HepG2 (cell line): ENCODE results near the gene C1R. TPM values are rescaled to one million over a fixed set of nuclear protein-coding genes. Genes with fewer than 3 reads are reported as not detected.

Source experiments
- CAMTA2 ChIP-seq: sonication (generic); formaldehyde crosslinking; IDR thresholded peaks from 2 replicates; pipeline ENCODE4 v1.4.0; 2020; ENCODE audit warnings: mild to moderate bottlenecking, missing genetic modification reagents, borderline replicate concordance
- CCDC6 ChIP-seq: sonication (generic); formaldehyde crosslinking; IDR thresholded peaks from 2 replicates; pipeline ENCODE4 v1.8.1; 2022; ENCODE audit warnings: mild to moderate bottlenecking, missing genetic modification reagents, moderate library complexity
- EP300 ChIP-seq, 3 experiments: sonication (generic) in 1 of 3; formaldehyde crosslinking in 1 of 3; IDR thresholded peaks; 2 replicates each; pipeline versions ENCODE4 v1.5.1 to v1.6.1; 2011 to 2020; ENCODE audit warnings: low read depth in 2 of 3, low read length in 2 of 3, borderline replicate concordance in 1 of 3, improper control_type of control experiment in 1 of 3, mild to moderate bottlenecking in 1 of 3, missing genetic modification reagents in 1 of 3, moderate library complexity in 1 of 3
- FOXA3 ChIP-seq: IDR thresholded peaks from 2 replicates; pipeline ENCODE4 v1.6.1; 2016; ENCODE audit warnings: missing genetic modification reagents, missing compliant biosample characterization
- HNRNPUL1 ChIP-seq: fragments of 200-400 bp; formaldehyde crosslinking; IDR thresholded peaks from 2 replicates; pipeline ENCODE4 v1.6.1; 2017; ENCODE audit warnings: low read depth, mild to moderate bottlenecking, low read length, moderate library complexity
- HOXA9 ChIP-seq: sonication (generic); formaldehyde crosslinking; IDR thresholded peaks from 2 replicates; pipeline ENCODE4 v1.8.1; 2022; ENCODE audit warnings: missing genetic modification reagents, mild to moderate bottlenecking, moderate library complexity, borderline replicate concordance
- KDM5A ChIP-seq: fragments of 200-600 bp; sonication (generic); IDR thresholded peaks from 2 replicates; pipeline ENCODE4 v1.7.0; 2018; ENCODE audit warnings: antibody characterized with exemption, mild to moderate bottlenecking, low read length, borderline replicate concordance
- MAFF ChIP-seq: IDR thresholded peaks from 2 replicates; pipeline ENCODE4 v1.6.1; 2011; ENCODE audit warnings: low read depth, low read length, improper control_type of control experiment
- NFE2 ChIP-seq: sonication (generic); formaldehyde crosslinking; IDR thresholded peaks from 2 replicates; pipeline ENCODE4 v1.4.0; 2020; ENCODE audit warnings: missing genetic modification reagents
- NFRKB ChIP-seq: fragments of 450-650 bp; IDR thresholded peaks from 2 replicates; pipeline ENCODE4 v1.6.1; 2017
- NR2F1 ChIP-seq, 2 experiments: fragments of 450-650 bp in 1 of 2; formaldehyde crosslinking in 1 of 2; IDR thresholded peaks; 2 replicates each; pipeline versions ENCODE4 v1.5.0 to v1.6.1; 2016 to 2020; ENCODE audit warnings: mild to moderate bottlenecking in 1 of 2, missing compliant biosample characterization in 1 of 2, missing genetic modification reagents in 1 of 2, moderate library complexity in 1 of 2
- NRL ChIP-seq: sonication (generic); formaldehyde crosslinking; IDR thresholded peaks from 2 replicates; pipeline ENCODE4 v1.5.0; 2020; ENCODE audit warnings: missing genetic modification reagents, mild to moderate bottlenecking, moderate library complexity, borderline replicate concordance
- PCBP1 ChIP-seq: fragments of 200-400 bp; formaldehyde crosslinking; IDR thresholded peaks from 2 replicates; pipeline ENCODE4 v1.6.1; 2017; ENCODE audit warnings: mild to moderate bottlenecking, low read depth, low read length, borderline replicate concordance
- PHF5A ChIP-seq: IDR thresholded peaks from one replicate; pipeline ENCODE4 v1.6.1; 2018; ENCODE audit warnings: low read depth, missing genetic modification reagents; ENCODE audit not compliant: unreplicated experiment
- RCOR2 ChIP-seq: IDR thresholded peaks from 2 replicates; pipeline ENCODE4 v1.6.1; 2016; ENCODE audit warnings: missing biosample characterization, missing genetic modification reagents
- RFX1 ChIP-seq: fragments of 450-650 bp; IDR thresholded peaks from 2 replicates; pipeline ENCODE4 v1.6.1; 2017
- RXRA ChIP-seq: sonication (generic); formaldehyde crosslinking; IDR thresholded peaks from 2 replicates; pipeline ENCODE4 v1.5.1; 2020; ENCODE audit warnings: missing genetic modification reagents
- ZBTB4 ChIP-seq: sonication (generic); formaldehyde crosslinking; IDR thresholded peaks from 2 replicates; pipeline ENCODE4 v1.4.0; 2020; ENCODE audit warnings: missing genetic modification reagents, mild to moderate bottlenecking, borderline replicate concordance
- ZFP37 ChIP-seq: sonication (generic); formaldehyde crosslinking; IDR thresholded peaks from 2 replicates; pipeline ENCODE4 v1.4.0; 2020; ENCODE audit warnings: missing genetic modification reagents, borderline replicate concordance
- ZGPAT ChIP-seq: IDR thresholded peaks from 2 replicates; pipeline ENCODE4 v1.6.1; 2016; ENCODE audit warnings: mild to moderate bottlenecking
- ZNF121 ChIP-seq: sonication (generic); formaldehyde crosslinking; IDR thresholded peaks from 2 replicates; pipeline ENCODE4 v1.5.0; 2020; ENCODE audit warnings: mild to moderate bottlenecking, missing genetic modification reagents
- ZNF256 ChIP-seq: sonication (generic); formaldehyde crosslinking; conservative IDR thresholded peaks from 2 replicates; pipeline ENCODE4 v1.4.0; 2020; ENCODE audit warnings: missing genetic modification reagents
- ZNF33A ChIP-seq: sonication (generic); formaldehyde crosslinking; IDR thresholded peaks from 2 replicates; pipeline ENCODE4 v1.5.1; 2020; ENCODE audit warnings: missing genetic modification reagents, mild to moderate bottlenecking, moderate library complexity, borderline replicate concordance
- ZNF367 ChIP-seq: sonication (generic); formaldehyde crosslinking; IDR thresholded peaks from 2 replicates; pipeline ENCODE4 v1.4.0; 2020; ENCODE audit warnings: missing genetic modification reagents, borderline replicate concordance
- ZNF672 ChIP-seq: sonication (generic); formaldehyde crosslinking; IDR thresholded peaks from 2 replicates; pipeline ENCODE4 v1.8.1; 2022; ENCODE audit warnings: missing genetic modification reagents
- ZNF773 ChIP-seq: sonication (generic); formaldehyde crosslinking; IDR thresholded peaks from 2 replicates; pipeline ENCODE4 v1.4.0; 2020; ENCODE audit warnings: missing genetic modification reagents, borderline replicate concordance
- ZNF775 ChIP-seq: sonication (generic); formaldehyde crosslinking; IDR thresholded peaks from 2 replicates; pipeline ENCODE4 v1.4.0; 2020; ENCODE audit warnings: missing genetic modification reagents, mild to moderate bottlenecking, moderate library complexity, borderline replicate concordance
- polyA plus RNA-seq, 8 experiments: library from polyadenylated mRNA; depleted of rRNA in 3 of 8; stranded (reverse) in 7 of 8; unstranded in 1 of 8; fragments of >200 nt; fragmentation: Illumina TruSeq in 4 of 8; extraction: Trizol in 4 of 8; gene quantifications; 2 replicates each; pipeline versions ENCODE4 v1.2.1 to v1.2.3, GENCODE V29; 2011 to 2016; ENCODE audit warnings: low read depth in 4 of 8, missing spikeins in 1 of 8, mixed read lengths in 1 of 8; ENCODE audit not compliant: insufficient read depth in 1 of 8
- total RNA-seq, 5 experiments: library from RNA; depleted of rRNA; stranded (reverse); fragments of >200 nt; fragmentation: Illumina TruSeq; extraction: Trizol; gene quantifications; 2 replicates each; pipeline ENCODE4 v1.2.3, GENCODE V29; 2016; ENCODE audit warnings: low read depth in 1 of 5

C1R gene
- total and polyA plus RNA-seq, 2 of the 13 experiments (the other 11 are each of a cell fraction or from before 2014, with no cell fraction given): 3.5 to 6.5 TPM

- TF ChIP-seq NR2F1 (CRISPR knock-in tag; IDR thresholded peaks at IDR 0.05) (peak; percentile 91 to 97), HNRNPUL1 (peak; percentile 86), ZGPAT (CRISPR knock-in tag) (no peak), ZNF775 (CRISPR knock-in tag) (no peak), HOXA9 (peak; percentile 47; the same call in 1 of the 2 replicates), ZNF256 (no peak), PCBP1 (no peak), RFX1 (no peak), CAMTA2 (CRISPR knock-in tag) (no peak), RXRA (CRISPR knock-in tag) (peak; percentile 94), ZNF672 (CRISPR knock-in tag) (no peak), ZBTB4 (CRISPR knock-in tag) (no peak), CCDC6 (CRISPR knock-in tag) (no peak), ZNF773 (CRISPR knock-in tag) (no peak), NFRKB (no peak), EP300 (IDR thresholded peaks at IDR 0.05; ENCODE audit: low read depth in 2 of 2, low read length in 2 of 2) (peak; percentile 58 to 77; a peak in 3 of 4 replicates), EP300 (CRISPR knock-in tag; IDR thresholded peaks at IDR 0.05; ENCODE audit: borderline replicate concordance) (no peak), MAFF (0 out of 2 replicates have a peak, but pooled peaks have one; percentile 60), RCOR2 (0 out of 2 replicates have a peak, but pooled peaks have one; percentile 53), NRL (CRISPR knock-in tag) (no peak), PHF5A (CRISPR knock-in tag) (peak; percentile 32), ZFP37 (CRISPR knock-in tag) (0 out of 2 replicates have a peak, but pooled peaks have one; percentile 27), NFE2 (CRISPR knock-in tag) (no peak), ZNF367 (CRISPR knock-in tag) (no peak), ZNF121 (CRISPR knock-in tag) (no peak), FOXA3 (CRISPR knock-in tag) (peak; percentile 65; the same call in 1 of the 2 replicates), KDM5A (no peak), ZNF33A (CRISPR knock-in tag) (no peak)
Observed at GRCh38 chr12:7123806-7124522, 31.7 kb upstream of the C1R start (continued).
